Measurements from ENCODE around the gene NFKBIB.
"Not testable (repeated sequence)": the region's sequence is repeated elsewhere in the genome, so short reads cannot be mapped to it uniquely, and the experiment has no call there.

Gene NFKBIB

GRCh38 chr19:38931521-38931793 lies 31.7 kb downstream of the NFKBIB start:
- no peak for DNase-seq

- DNase-seq = peak; percentile 72
Observed at GRCh38 chr19:38932425-38933179, 32.8 kb downstream of the NFKBIB start.

GRCh38 chr19:38933544-38933943 lies 33.8 kb downstream of the NFKBIB start:
- no peak for DNase-seq

GRCh38 chr19:38939957-38940356 lies 40.2 kb downstream of the NFKBIB start:
- DNase-seq = no peak

GRCh38 chr19:38941466-38941865 lies 41.7 kb downstream of the NFKBIB start:
- not testable (repeated sequence) for DNase-seq

GRCh38 chr19:38941979-38942378 lies 42.2 kb downstream of the NFKBIB start:
- DNase-seq = no peak

- DNase-seq = no peak
Observed at GRCh38 chr19:38942471-38943181, 42.9 kb downstream of the NFKBIB start.

- DNase-seq = no peak
Observed at GRCh38 chr19:38944981-38945506, 45.3 kb downstream of the NFKBIB start.

GRCh38 chr19:38945562-38946228 lies 45.9 kb downstream of the NFKBIB start:
- DNase-seq = no peak

GRCh38 chr19:38946229-38947010 lies 46.7 kb downstream of the NFKBIB start:
- DNase-seq = no peak

GRCh38 chr19:38949580-38950367 lies 50.0 kb downstream of the NFKBIB start:
- peak; percentile 93 for DNase-seq

- DNase-seq = no peak
Observed at GRCh38 chr19:38951187-38951586, 51.4 kb downstream of the NFKBIB start.

- DNase-seq = no peak
Observed at GRCh38 chr19:38952395-38953165, 52.8 kb downstream of the NFKBIB start.

- no peak for DNase-seq
Observed at GRCh38 chr19:38953677-38954076, 53.9 kb downstream of the NFKBIB start.

- DNase-seq = no peak
Observed at GRCh38 chr19:38956264-38956663, 56.5 kb downstream of the NFKBIB start.

GRCh38 chr19:38958301-38958700 lies 58.5 kb downstream of the NFKBIB start:
- DNase-seq = no peak
